NCI-H748 treated with DMSO at 0.1 percent for 48 hours (cell line): ENCODE measurements around the gene CRNN.

Experiments used
- DNase-seq: peaks from one replicate; lab custom pipeline; 2025; lab: John Stamatoyannopoulos, UW

CRNN gene

DNA sequence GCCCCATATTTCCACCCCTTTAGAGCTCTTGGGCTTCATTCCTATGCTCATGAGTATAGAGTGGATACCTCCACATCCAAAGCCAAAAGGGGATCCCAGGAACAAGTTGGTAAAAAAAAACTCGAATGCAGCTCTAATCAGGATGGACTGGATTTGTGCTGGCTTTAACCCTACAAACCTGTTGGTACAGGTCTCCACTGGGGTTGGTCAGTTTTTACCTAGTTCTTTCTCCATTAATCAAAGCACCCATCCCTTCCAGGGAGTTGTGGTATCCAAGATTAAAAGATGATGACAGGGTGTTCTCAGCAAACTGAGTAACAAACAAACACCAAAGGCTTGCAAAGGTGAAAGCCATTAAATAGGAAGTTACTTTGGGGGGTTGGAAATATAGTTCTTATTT is 5.9 kb upstream of the CRNN start:
- DNase-seq: no peak

DNA sequence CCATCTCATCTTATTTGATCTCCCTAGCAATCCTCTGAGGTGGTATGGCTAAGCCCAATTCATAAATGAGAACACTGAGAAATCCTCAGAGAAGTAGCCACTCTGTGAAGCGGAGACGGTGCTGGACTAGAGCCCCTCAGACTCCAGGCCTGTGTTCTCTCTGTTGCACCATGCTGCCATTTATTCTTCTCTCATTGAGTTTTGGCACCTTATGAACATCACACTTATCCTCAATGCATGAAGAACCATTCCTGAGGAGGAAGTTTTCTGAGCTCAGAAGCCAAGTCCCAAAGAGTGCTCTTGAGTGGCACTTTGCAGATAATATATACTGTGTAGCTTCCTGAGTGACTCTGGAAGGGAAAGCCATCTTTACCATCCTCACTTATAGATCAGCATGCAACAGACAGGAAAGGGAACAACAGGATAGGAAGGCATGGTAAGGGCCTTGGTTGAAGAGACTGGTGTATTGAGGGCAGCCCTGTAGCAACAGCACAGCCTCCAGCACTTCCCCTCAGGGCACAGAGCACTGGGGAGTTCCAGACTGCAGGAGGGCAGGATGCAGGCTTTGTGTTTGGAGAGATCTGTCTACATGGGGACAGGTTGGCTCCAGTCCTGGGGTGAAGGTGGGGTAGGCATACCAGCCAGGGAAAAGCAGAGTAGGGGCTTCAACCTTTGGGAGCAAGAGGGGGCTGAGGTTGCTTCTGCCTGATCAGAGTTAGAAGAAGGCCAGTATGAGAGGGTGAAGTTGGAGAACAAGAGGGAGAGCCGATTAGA is 1.6 kb upstream of the CRNN start:
- no peak for DNase-seq

DNA sequence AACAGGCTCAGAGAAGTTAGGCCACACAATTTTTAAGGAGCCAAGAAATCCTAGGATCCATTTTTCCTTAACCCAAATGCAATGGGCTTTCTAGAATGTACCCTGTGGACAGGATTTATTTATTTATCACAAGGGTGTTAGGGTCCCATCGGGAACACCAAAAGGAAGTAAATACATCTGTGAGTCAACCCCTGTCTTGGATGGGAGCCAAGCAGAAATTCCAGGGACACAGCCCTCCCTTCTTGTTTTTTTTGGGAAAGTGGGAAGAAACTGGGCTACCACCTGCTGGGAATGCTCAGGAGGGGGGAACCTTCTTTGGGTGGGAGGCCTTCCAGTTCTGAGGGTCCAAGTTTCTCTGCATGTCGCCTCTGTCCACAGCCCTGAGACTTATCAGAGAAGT is 1.3 kb downstream of the CRNN start:
- DNase-seq: no peak

DNA sequence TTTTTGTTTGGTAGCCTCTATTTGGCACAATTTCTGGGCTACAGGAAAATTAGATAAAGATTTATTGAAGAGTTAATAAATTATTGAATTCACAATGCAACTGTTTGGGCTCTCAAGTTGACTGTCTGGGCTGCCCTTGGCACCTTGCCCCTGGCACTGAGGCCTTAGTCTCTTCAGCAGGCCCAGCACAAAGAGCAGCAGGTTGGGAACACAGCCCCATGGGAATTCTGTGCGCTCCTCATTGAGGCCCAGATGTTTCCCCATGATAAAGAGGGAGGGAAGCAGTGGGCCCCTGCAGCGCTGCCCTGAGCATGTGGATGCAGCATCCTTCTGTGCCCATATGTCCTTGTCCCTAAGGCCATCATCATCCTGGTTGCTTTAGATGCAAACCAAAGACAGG is 2.9 kb downstream of the CRNN start:
- DNase-seq: no peak

DNA sequence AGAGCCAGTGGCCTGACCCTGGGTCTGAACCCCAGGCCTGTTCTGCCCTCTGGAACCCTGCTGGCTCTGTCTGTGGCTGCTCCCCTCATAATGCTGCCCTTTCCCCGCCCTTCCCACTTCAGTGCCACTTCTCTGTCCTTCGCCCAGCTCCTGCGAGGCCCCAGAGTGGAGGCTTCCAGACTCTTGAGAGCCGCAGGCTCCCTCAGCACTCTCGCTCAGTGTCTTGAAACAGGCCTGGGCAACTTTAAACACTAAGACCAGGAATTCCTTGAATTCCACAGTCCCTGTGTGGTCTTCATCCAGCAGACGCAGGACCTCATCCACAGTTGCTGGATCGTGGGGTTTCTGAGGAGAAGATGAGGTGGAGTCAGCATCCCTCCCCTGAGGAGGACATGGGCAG is 3.5 kb downstream of the CRNN start:
- no peak for DNase-seq

DNA sequence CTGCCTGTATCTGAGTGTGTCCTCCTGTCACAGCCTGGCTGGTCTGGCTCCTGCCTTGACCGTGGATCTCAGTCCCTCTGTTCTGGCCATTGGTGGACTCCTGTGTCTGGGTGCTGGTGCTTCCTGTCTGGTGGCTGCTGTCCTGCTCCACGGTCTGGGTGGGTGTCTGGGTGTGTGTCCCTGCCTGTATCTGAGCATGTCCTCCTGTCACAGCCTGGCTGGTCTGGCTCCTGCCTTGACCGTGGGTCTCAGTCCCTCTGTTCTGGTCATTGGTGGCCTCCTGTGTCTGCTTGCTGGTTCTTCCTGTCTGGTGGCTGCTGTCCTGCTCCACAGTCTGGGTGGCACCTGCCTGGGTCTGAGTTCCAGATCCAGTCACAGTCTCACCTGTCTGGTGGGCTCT is 4.0 kb downstream of the CRNN start:
- DNase-seq: no peak

DNA sequence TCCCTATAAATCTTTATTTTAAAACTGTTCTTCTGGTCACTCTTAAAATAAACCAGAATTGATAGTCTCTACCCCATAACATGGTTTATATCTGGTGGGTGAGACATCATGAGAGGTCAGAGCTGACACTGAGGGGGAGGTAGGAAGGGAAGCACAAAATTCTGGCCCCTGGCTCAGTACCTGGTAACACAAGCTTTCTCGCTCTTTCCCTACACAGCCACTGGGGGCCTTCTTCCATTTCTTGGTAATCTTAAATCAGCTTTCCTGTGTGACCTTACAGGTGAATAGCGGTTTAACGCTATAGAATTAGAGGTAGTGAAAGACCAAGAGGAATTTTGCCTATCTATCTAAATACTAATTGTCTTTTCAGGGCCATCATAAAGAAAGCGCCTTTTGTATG is 5.4 kb downstream of the CRNN start:
- DNase-seq: no peak

DNA sequence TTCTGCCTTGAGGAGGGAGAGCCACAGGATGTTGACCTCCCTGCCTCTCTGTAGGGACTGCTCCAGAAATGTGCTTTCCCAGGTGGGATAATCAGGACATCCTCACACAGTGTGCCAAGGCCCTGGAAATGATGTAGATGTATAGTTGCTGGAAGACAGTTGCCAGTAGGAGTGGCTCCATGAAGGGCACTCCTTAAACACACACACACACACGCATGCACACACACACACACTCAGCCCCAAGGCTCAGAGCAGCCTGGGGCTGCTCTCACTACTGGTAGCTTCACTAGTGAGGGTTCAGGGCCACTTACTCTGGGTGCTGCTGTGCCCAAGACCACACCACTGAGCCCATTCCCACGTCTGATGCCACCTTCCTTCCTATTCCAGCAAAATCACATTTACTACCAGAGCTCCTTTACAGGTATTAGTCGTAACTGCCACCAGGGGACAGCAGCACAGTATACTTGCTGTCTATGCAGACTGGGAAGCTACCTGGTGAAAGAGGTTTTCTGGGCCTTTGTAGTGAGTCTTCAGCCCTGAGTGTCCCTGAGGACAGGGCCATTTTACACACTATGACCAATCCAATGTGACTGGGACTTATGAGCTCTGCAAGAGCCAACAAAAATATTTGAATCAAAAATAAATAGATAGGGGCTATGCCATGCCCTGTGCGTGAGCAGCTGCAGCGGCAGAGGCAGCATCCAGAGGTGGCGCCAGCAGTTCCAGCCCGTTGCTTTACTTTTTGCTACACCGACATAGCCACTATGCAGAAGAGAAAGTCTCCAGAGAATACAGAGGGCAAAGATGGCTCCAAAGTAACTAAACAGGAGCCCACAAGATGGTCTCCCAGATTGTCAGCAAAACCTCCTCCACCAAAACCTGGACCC is 15.0 kb downstream of the CRNN start:
- DNase-seq: no peak

DNA sequence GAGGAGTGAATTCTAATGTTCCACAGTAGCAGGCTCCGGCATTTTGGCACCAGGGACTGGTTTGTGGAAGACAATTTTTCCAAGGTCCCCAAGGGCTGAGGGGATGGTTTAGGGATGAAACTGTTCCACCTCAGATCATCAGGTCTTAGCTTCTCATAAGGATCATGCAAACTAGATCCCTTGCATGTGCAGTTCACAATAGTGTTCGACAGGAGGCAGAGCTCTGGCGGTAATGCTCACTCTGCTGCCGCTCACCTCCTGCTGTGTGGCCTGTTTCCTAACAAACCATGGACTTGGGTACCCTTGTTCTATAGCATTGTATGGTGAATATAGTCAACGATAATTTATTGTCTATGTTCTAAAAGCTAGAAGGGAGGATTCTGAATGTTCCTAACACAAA is 16.6 kb downstream of the CRNN start:
- no peak for DNase-seq

DNA sequence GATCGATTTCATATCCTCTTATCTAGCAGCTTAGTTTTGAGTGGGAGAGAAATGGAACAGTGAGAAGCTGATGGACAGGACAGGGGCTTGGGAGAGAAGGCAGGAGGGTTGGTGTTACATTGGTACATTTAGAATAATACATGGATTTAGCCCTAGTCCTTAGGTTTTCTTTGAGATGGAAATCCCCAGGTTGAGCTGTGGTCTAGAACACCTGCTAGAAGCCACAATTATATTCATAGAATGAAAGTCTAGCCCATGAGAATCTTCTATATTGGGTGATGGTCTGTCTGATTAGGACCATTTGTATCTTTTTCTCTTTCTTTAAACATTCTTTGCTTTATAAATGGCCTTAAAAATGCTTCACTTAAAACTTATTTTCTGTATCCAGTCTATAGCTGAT is 19.9 kb downstream of the CRNN start:
- no peak for DNase-seq

DNA sequence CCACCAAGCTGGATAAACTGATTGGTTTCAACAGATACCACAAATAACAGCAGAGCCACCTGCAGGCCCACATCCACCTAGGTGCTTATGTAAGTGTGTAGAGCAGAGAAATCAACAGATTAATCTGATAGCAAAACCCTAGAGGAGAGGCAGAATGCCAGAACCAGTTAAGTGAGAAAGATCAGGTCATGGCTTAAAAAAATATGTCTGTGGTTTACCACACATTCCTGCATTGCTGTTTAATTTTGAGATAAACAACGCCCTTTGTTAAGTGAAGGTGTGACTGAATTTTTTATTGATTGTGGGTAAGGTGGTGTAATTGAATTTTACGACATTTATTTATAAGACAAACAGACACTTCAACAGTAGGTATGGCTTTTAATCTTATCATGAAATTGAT is 21.2 kb downstream of the CRNN start:
- DNase-seq: no peak

DNA sequence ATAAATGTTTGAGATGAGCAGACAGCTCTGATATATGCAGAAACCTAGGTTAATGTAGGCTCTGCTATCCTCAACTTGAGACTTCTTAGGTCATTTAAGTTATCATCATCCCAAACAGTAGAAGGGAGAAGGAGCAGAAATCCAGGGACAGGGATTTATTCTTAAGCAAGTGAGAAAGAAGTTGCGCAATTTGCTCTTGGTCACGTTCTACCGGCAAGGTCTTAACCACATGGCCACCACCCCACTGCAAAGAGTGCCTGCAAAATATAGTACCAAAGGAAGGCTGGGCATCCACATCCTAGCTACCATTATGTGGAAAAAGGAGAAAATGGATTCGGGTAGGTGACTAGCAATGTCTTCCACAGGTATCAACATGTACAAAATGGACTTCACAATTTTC is 25.2 kb downstream of the CRNN start:
- no peak for DNase-seq

DNA sequence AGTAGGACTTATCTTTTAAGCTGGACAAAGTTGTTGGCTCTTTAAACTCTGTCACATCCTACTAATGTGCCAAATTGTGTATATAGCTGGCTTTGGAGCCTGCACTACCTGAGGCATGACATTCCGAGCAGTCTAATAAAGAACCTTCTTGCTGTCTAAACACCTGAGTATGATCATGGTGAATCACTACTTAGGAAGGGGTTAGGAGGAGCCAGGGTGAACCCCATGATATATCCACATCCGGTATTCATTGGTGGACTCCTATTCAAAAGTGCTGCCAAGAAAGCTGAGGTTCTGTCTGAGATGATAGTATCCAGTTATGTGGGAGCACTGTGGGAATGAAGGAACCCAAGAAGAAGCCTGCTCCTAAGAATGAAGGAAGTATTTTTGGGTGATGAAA is 27.1 kb downstream of the CRNN start:
- no peak for DNase-seq

DNA sequence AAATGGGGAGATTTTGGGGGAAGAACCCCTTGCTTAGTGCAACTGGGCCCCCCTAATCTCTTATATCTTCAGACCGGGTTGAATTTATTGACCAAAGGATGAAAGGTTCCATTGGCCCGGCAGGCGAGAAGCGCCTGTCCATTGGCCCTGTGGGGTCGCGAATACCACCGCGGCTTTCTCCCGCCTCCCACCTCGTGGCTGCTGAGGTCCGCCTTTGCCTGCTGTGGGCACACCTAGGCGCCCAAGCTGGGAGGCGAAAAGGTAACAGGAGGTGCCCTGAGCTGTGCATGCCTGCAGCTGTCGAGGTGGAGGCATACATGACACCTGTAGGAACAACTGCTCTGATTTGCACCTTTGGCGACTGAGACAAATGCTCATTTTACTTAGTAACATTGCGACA is 33.1 kb downstream of the CRNN start:
- DNase-seq: no peak

DNA sequence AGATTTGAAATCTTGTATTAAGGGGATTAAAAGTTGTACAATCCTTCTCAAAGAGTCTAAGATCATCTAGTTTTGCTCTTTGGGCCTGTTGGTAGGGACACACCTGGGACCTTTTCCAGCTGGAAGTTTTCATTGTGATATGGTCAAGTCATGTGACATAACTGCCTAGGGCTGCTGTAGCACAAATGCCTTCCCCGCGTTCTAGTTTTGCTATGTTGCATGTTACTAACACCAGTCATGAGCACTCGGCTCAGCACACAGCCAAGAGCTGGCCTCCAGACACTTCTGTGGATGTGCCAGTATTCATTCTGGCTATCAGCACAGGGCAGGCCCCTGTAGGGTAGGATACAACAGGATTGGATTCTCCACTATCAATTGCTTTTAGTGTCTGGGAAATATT is 39.6 kb downstream of the CRNN start:
- DNase-seq: no peak

DNA sequence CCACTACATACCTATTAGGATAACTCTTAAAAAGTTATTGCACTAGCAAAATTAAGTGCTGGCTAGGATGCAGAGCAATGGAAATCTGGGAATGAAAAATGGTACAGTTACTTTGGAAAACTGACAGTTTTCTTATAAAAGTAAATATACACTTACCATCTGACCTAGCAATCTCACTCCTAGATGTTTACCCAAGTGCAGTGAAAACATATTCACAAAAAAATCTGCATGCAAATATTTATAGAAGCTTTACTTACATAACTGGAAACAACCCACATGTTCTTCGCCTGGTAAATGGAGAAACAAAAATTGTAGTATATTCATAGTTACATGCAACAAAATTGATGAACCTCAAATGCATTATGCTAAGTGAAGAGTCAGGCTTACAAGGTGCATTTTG is 41.4 kb downstream of the CRNN start:
- DNase-seq: no peak

DNA sequence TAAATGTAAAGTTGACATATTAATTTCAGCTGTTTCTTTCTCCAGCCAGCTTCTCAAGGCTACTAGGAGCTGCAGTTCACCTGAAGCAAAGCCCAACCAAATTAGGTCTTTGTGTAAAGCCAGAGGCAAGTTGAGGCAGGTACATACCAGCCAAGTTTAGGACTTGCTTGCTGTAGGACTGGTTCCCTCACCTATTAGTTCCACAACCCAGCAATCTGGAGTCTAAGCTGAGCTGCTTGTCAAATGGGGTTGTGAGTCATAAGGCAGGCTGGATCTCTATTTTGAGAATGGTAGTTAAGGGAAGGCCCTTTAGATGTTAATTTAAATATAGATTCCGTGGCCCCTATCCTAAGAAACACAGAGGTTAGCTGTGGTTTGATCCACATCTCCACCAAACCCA is 46.6 kb downstream of the CRNN start:
- no peak for DNase-seq

DNA sequence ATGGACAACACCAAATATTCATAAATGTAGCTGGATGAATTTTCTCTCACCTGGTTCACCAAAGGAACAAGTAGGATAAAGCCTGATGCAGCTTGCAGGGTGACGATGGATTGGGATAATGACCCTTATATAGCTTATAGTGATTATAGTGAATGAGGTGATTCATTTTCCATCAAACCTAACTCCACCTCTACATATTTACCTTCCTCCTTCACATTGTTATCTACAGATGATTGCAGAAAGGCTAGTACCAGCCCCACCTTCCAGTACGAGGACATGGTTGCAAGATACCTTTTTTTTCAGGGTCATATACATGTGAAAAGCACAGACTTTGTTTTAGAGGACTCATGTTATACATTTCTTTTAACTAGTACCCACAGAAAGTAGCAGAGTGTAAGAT is 54.2 kb downstream of the CRNN start, which contains the start of gene FLG2:
Gene FLG2, minus strand, starts transcription at position 101 of the 400 bp plus-strand sequence. CDS start 1,122 bp downstream, outside the sequence.
- DNase-seq: no peak
